Astrocyte (in vitro differentiated cells and primary cell): ENCODE data around the gene ANTXR1. TPM values are rescaled to one million over a fixed set of nuclear protein-coding genes. Genes with fewer than 3 reads are reported as not detected.

Experiments
- DNase-seq: peaks from one replicate; pipeline ENCODE4 v3.0.0-alpha.2; 2010; ENCODE audit warnings: low read depth
- FAIRE-seq: peaks from 2 replicates; lab custom pipeline; 2011; peaks lifted over from hg19 to GRCh38; lab: Jason Lieb, UNC
- H2AFZ ChIP-seq: 2 replicates; pipeline ENCODE4 v1.6.0; 2012; ENCODE audit warnings: low read depth, low read length, inconsistent platforms
- H3K27ac ChIP-seq: 2 replicates; pipeline ENCODE4 v1.5.1; 2011; ENCODE audit warnings: low read depth, low read length, inconsistent platforms
- H3K27me3 ChIP-seq: 2 replicates; pipeline ENCODE4 v1.6.0; 2011; ENCODE audit warnings: low read length, inconsistent platforms; ENCODE audit not compliant: insufficient read depth
- H3K36me3 ChIP-seq: 2 replicates; pipeline ENCODE4 v1.5.1; 2011; ENCODE audit warnings: low read length, inconsistent platforms; ENCODE audit not compliant: insufficient read depth
- H3K4me1 ChIP-seq: 2 replicates; pipeline ENCODE4 v1.5.1; 2011; ENCODE audit warnings: low read length, inconsistent platforms; ENCODE audit not compliant: insufficient read depth
- H3K4me2 ChIP-seq: 2 replicates; pipeline ENCODE4 v1.6.0; 2012; ENCODE audit warnings: low read length, inconsistent platforms
- H3K4me3 ChIP-seq: 2 replicates; pipeline ENCODE4 v1.5.1; 2011; ENCODE audit warnings: low read depth, mild to moderate bottlenecking, low read length, inconsistent platforms; ENCODE audit not compliant: insufficient read depth
- H3K79me2 ChIP-seq: 2 replicates; pipeline ENCODE4 v1.6.0; 2012; ENCODE audit warnings: mild to moderate bottlenecking, low read length, inconsistent platforms; ENCODE audit not compliant: insufficient read depth
- H3K9ac ChIP-seq: 2 replicates; pipeline ENCODE4 v1.6.0; 2012; ENCODE audit warnings: mild to moderate bottlenecking, low read length, inconsistent platforms
- H3K9me3 ChIP-seq: 2 replicates; pipeline ENCODE4 v1.5.1; 2012; ENCODE audit warnings: low read depth, mild to moderate bottlenecking, low read length, inconsistent platforms; ENCODE audit not compliant: insufficient read depth
- H4K20me1 ChIP-seq: 2 replicates; pipeline ENCODE4 v1.6.0; 2012; ENCODE audit warnings: low read length, inconsistent platforms; ENCODE audit not compliant: insufficient read depth
- H3K27ac Mint-ChIP-seq: one replicate; pipeline ENCODE4 v1.8.0; 2021; ENCODE audit warnings: mild to moderate bottlenecking, mixed read lengths; ENCODE audit not compliant: unreplicated experiment
- H3K27me3 Mint-ChIP-seq: one replicate; pipeline ENCODE4 v1.8.0; 2021; ENCODE audit warnings: low read depth, mixed read lengths; ENCODE audit not compliant: unreplicated experiment
- H3K36me3 Mint-ChIP-seq: one replicate; pipeline ENCODE4 v1.8.0; 2021; ENCODE audit warnings: low read depth, mixed read lengths; ENCODE audit not compliant: unreplicated experiment
- H3K4me1 Mint-ChIP-seq: one replicate; pipeline ENCODE4 v1.8.0; 2021; ENCODE audit warnings: low read depth, mixed read lengths; ENCODE audit not compliant: unreplicated experiment
- H3K4me3 Mint-ChIP-seq: one replicate; pipeline ENCODE4 v1.8.0; 2021; ENCODE audit warnings: mild to moderate bottlenecking, moderate library complexity, mixed read lengths; ENCODE audit not compliant: unreplicated experiment
- H3K9me3 Mint-ChIP-seq: one replicate; pipeline ENCODE4 v1.8.0; 2021; ENCODE audit warnings: mild to moderate bottlenecking, mixed read lengths; ENCODE audit not compliant: unreplicated experiment
- EZH2 ChIP-seq: IDR thresholded peaks from 2 replicates; pipeline ENCODE4 v1.6.1; 2012; ENCODE audit warnings: mild to moderate bottlenecking, low read length, inconsistent platforms; ENCODE audit not compliant: insufficient read depth
- total RNA-seq: library from RNA; stranded (reverse); gene quantifications from 2 replicates; pipeline ENCODE4 v1.2.1, GENCODE V29; 2021
- TF ChIP-seq, protein P1 (sequence below): IDR thresholded peaks from 2 replicates; pipeline ENCODE4 v1.5.1; 2011; ENCODE audit warnings: low read depth, mild to moderate bottlenecking, inconsistent platforms, low read length, moderate library complexity; ENCODE audit not compliant: insufficient read depth

ANTXR1 gene
- total RNA-seq, 1 donor from 2014 or later: 67.8 TPM

- FAIRE-seq: no peak
- TF ChIP-seq, protein P1, sequence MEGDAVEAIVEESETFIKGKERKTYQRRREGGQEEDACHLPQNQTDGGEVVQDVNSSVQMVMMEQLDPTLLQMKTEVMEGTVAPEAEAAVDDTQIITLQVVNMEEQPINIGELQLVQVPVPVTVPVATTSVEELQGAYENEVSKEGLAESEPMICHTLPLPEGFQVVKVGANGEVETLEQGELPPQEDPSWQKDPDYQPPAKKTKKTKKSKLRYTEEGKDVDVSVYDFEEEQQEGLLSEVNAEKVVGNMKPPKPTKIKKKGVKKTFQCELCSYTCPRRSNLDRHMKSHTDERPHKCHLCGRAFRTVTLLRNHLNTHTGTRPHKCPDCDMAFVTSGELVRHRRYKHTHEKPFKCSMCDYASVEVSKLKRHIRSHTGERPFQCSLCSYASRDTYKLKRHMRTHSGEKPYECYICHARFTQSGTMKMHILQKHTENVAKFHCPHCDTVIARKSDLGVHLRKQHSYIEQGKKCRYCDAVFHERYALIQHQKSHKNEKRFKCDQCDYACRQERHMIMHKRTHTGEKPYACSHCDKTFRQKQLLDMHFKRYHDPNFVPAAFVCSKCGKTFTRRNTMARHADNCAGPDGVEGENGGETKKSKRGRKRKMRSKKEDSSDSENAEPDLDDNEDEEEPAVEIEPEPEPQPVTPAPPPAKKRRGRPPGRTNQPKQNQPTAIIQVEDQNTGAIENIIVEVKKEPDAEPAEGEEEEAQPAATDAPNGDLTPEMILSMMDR: no peak
- TF ChIP-seq EZH2: no peak
- no peaks in the 10 kb centered on the region for H3K27me3 ChIP-seq
Observed at GRCh38 chr2:69244882-69245281, 231.9 kb downstream of the ANTXR1 start.

DNA sequence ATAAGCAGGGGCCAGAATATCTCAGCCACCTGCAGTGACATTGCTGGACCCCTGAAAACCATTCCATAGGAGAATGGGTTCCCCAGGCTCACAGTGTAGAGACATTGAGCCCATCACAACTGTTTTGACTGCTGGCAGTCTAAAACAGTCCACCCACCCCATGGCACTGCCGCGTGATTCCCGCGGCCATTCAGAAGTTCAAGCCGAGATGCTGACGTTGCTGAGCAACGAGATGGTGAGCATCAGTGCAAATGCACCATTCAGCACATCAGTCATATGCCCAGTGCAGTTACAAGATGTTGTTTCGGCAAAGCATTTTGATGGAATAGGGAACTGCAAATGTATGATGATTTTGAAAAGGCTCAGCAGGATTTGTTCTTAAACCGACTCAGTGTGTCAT is 234.6 kb downstream of the ANTXR1 start:
- H3K4me3 ChIP-seq: no peak overlapping the region
- TF ChIP-seq, protein P1: no peak
- TF ChIP-seq EZH2: no peak
- FAIRE-seq: no peak
- H3K36me3 ChIP-seq: peaks cover 6% of the 10 kb centered on the region
- no peaks in the 10 kb centered on the region for H3K27me3 ChIP-seq
- no peak overlapping the region for H3K27ac ChIP-seq
- H4K20me1 ChIP-seq: no peaks in the 10 kb centered on the region
- Mint-ChIP-seq H3K27ac (no peak overlapping the region), H3K27me3 (no peaks in the 10 kb centered on the region), H3K4me1 (peaks cover under 1% of the 10 kb centered on the region), H3K9me3 (peaks cover 7% of the 10 kb centered on the region), H3K36me3 (peaks cover 22% of the 10 kb centered on the region), H3K4me3 (no peak overlapping the region)
- H3K79me2 ChIP-seq: no peaks in the 10 kb centered on the region
- no peak overlapping the region for H3K9ac ChIP-seq
- H3K4me1 ChIP-seq: no peaks in the 10 kb centered on the region
- H3K4me2 ChIP-seq: no peak overlapping the region
- H3K9me3 ChIP-seq: no peaks in the 10 kb centered on the region
- no peak overlapping the region for H2AFZ ChIP-seq
- DNase-seq: no peak

More at GRCh38 chr2:69244882-69245281, 231.9 kb downstream of the ANTXR1 start:
- Mint-ChIP-seq H3K9me3 (peaks cover 9% of the 10 kb centered on the region), H3K4me3 (no peak overlapping the region), H3K27me3 (no peaks in the 10 kb centered on the region), H3K36me3 (peaks cover 27% of the 10 kb centered on the region), H3K27ac (no peak overlapping the region), H3K4me1 (peaks cover 3% of the 10 kb centered on the region)
- Histone ChIP-seq H3K4me2 (no peak overlapping the region), H3K36me3 (peaks cover 6% of the 10 kb centered on the region), H4K20me1 (no peaks in the 10 kb centered on the region), H3K9me3 (no peaks in the 10 kb centered on the region), H3K4me3 (no peak overlapping the region), H3K9ac (no peak overlapping the region), H3K79me2 (no peaks in the 10 kb centered on the region), H3K27ac (no peak overlapping the region), H3K4me1 (no peaks in the 10 kb centered on the region), H2AFZ (no peak overlapping the region)
- no peak for DNase-seq

GRCh38 chr2:69248232-69248631 is 235.3 kb downstream of the ANTXR1 start:
- no peak overlapping the region for H3K4me2 ChIP-seq

More at GRCh38 chr2:69248232-69248631, 235.3 kb downstream of the ANTXR1 start:
- Mint-ChIP-seq H3K36me3 (peaks cover 20% of the 10 kb centered on the region), H3K9me3 (peaks cover 7% of the 10 kb centered on the region), H3K4me3 (no peak overlapping the region), H3K27me3 (no peaks in the 10 kb centered on the region), H3K27ac (no peak overlapping the region), H3K4me1 (no peaks in the 10 kb centered on the region)
- no peak for FAIRE-seq
- Histone ChIP-seq H3K9me3 (no peaks in the 10 kb centered on the region), H3K4me3 (no peak overlapping the region), H2AFZ (no peak overlapping the region), H3K9ac (no peak overlapping the region), H3K27me3 (no peaks in the 10 kb centered on the region), H3K36me3 (peaks cover 6% of the 10 kb centered on the region), H4K20me1 (no peaks in the 10 kb centered on the region), H3K79me2 (no peaks in the 10 kb centered on the region), H3K27ac (no peak overlapping the region), H3K4me1 (peaks cover 4% of the 10 kb centered on the region)
- TF ChIP-seq EZH2: no peak
- TF ChIP-seq, protein P1: no peak
- no peak for DNase-seq
